AG04449 (cell line): ENCODE data around the gene EPC1.
A peak's percentile ranks its signal among the peaks of the same experiment; 100 is the strongest.

ENCODE experiments used
- CTCF ChIA-PET: fragments of 350-600 bp; formaldehyde crosslinking; extraction: SDS; loops from one replicate; lab custom pipeline; 2021; ENCODE audit warnings: antibody characterized with exemption; lab: Yijun Ruan, JAX
- POLR2A ChIA-PET: fragments of 400-600, 350-600 bp; formaldehyde crosslinking; extraction: SDS; loops from one replicate; lab custom pipeline; 2020; ENCODE audit warnings: antibody characterized with exemption, inconsistent platforms; lab: Yijun Ruan, JAX
- DNase-seq: peaks from one replicate; pipeline ENCODE4 v3.0.0-alpha.2; 2010; ENCODE audit warnings: low read depth, low spot score
- H3K4me3 ChIP-seq: 2 replicates; pipeline ENCODE4 v1.5.1; 2011; ENCODE audit warnings: low read depth, mild to moderate bottlenecking, control low read depth, low read length
- CTCF ChIP-seq: IDR thresholded peaks from one replicate; pipeline ENCODE4 v1.5.1; 2011; ENCODE audit warnings: mild to moderate bottlenecking, moderate library complexity, low read length, control low read depth, inconsistent platforms; ENCODE audit not compliant: insufficient read depth; ENCODE audit errors: missing control alignments

EPC1 gene

GRCh38 chr10:32271617-32272016 lies 75.3 kb downstream of the EPC1 start:
- POLR2A ChIA-PET, result no interaction called here
- CTCF ChIA-PET, result no interaction called here

GRCh38 chr10:32269343-32270100 lies 77.4 kb downstream of the EPC1 start:
- POLR2A ChIA-PET, result no interaction called here

More at GRCh38 chr10:32271617-32272016, 75.3 kb downstream of the EPC1 start:
- H3K4me3 ChIP-seq, result no peak overlapping the region
- TF ChIP-seq CTCF, result no peak
- peak; percentile 3 for DNase-seq

GRCh38 chr10:32268788-32269187 lies 78.2 kb downstream of the EPC1 start:
- H3K4me3 ChIP-seq, result no peak overlapping the region
- DNase-seq, result no peak
- POLR2A ChIA-PET, result no interaction called here
- CTCF ChIA-PET, result interaction anchor here (0.7 to 4.8 kb wide), 6 partner anchors 12 to 127 kb away, joined by 3 to 55 read pairs (median 3); no protein-coding TSS in a partner anchor
- TF ChIP-seq CTCF, result no peak

More at GRCh38 chr10:32269343-32270100, 77.4 kb downstream of the EPC1 start:
- no peak overlapping the region for H3K4me3 ChIP-seq
- CTCF ChIA-PET, result interaction anchor here (0.7 to 4.8 kb wide), 6 partner anchors 13 to 128 kb away, joined by 3 to 55 read pairs (median 3); no protein-coding TSS in a partner anchor
- DNase-seq, result peak; percentile 3
- TF ChIP-seq CTCF, result no peak

- TF ChIP-seq CTCF, result no peak
- no peak overlapping the region for H3K4me3 ChIP-seq
- POLR2A ChIA-PET, result no interaction called here
- DNase-seq, result no peak
- CTCF ChIA-PET, result interaction anchor here (1.0 to 4.8 kb wide), 3 partner anchors 10 to 79 kb away, joined by 3 to 55 read pairs (median 3); no protein-coding TSS in a partner anchor
Measured at GRCh38 chr10:32266979-32267378, 80.0 kb downstream of the EPC1 start.

- POLR2A ChIA-PET, result no interaction called here
- no peak for DNase-seq
- H3K4me3 ChIP-seq, result no peak overlapping the region
- no peak for TF ChIP-seq CTCF
- CTCF ChIA-PET, result interaction anchor here (1.0 to 4.8 kb wide), 3 partner anchors 10 to 79 kb away, joined by 3 to 55 read pairs (median 3); no protein-coding TSS in a partner anchor
Measured at GRCh38 chr10:32266566-32266965, 80.4 kb downstream of the EPC1 start.

- no peak for DNase-seq
- ChIA-PET POLR2A (no interaction called here), CTCF (interaction anchor here (1.2 to 4.8 kb wide), 2 partner anchors 9 to 79 kb away, joined by 3 to 55 read pairs; no protein-coding TSS in a partner anchor)
- no peak for TF ChIP-seq CTCF
- H3K4me3 ChIP-seq, result no peak overlapping the region
Measured at GRCh38 chr10:32265756-32266155, 81.2 kb downstream of the EPC1 start.
